ENCODE measurements around the gene JCAD.

JCAD gene

GRCh38 chr10:29977171-29977570, 82.2 kb downstream of the JCAD start:
- H3K4me3 ChIP-seq (replicated peaks; ENCODE audit: low read depth, low read length): no peak overlapping the region
- no peak for DNase-seq (ENCODE audit: low read depth)
- TF ChIP-seq CTCF (IDR thresholded peaks at IDR 0.05; ENCODE audit: low read length, missing control alignments): no peak

- H3K4me3 ChIP-seq (replicated peaks; ENCODE audit: low read depth, low read length): no peak overlapping the region
- no peak for TF ChIP-seq CTCF (IDR thresholded peaks at IDR 0.05; ENCODE audit: low read length, missing control alignments)
- DNase-seq (ENCODE audit: low read depth): no peak
These were observed 83.3 kb downstream of the JCAD start for GRCh38 chr10:29976134-29976533.

- TF ChIP-seq CTCF (IDR thresholded peaks at IDR 0.05; ENCODE audit: low read length, missing control alignments): no peak
- H3K4me3 ChIP-seq (replicated peaks; ENCODE audit: low read depth, low read length): no peak overlapping the region
- DNase-seq (ENCODE audit: low read depth): no peak
These were observed 84.6 kb downstream of the JCAD start for GRCh38 chr10:29974773-29975172.

- H3K4me3 ChIP-seq (replicated peaks; ENCODE audit: low read depth, low read length): no peak overlapping the region
- TF ChIP-seq CTCF (IDR thresholded peaks at IDR 0.05; ENCODE audit: low read length, missing control alignments): no peak
- DNase-seq (ENCODE audit: low read depth): no peak
These were observed 85.5 kb downstream of the JCAD start for GRCh38 chr10:29973921-29974320.

- no peak for TF ChIP-seq CTCF (IDR thresholded peaks at IDR 0.05; ENCODE audit: low read length, missing control alignments)
- H3K4me3 ChIP-seq (replicated peaks; ENCODE audit: low read depth, low read length): no peak overlapping the region
- DNase-seq (ENCODE audit: low read depth): peak; percentile 48
These were observed 88.8 kb downstream of the JCAD start for GRCh38 chr10:29970576-29970975.

- DNase-seq (ENCODE audit: low read depth): no peak
- H3K4me3 ChIP-seq (replicated peaks; ENCODE audit: low read depth, low read length): no peak overlapping the region
- no peak for TF ChIP-seq CTCF (IDR thresholded peaks at IDR 0.05; ENCODE audit: low read length, missing control alignments)
These were observed 89.4 kb downstream of the JCAD start for GRCh38 chr10:29970012-29970396.

GRCh38 chr10:29969255-29970011, 90.0 kb downstream of the JCAD start:
- no peak overlapping the region for H3K4me3 ChIP-seq (replicated peaks; ENCODE audit: low read depth, low read length)
- no peak for TF ChIP-seq CTCF (IDR thresholded peaks at IDR 0.05; ENCODE audit: low read length, missing control alignments)
- no peak for DNase-seq (ENCODE audit: low read depth)
